ENCODE measurements around the gene CELA1.

The CELA1 gene

DNA sequence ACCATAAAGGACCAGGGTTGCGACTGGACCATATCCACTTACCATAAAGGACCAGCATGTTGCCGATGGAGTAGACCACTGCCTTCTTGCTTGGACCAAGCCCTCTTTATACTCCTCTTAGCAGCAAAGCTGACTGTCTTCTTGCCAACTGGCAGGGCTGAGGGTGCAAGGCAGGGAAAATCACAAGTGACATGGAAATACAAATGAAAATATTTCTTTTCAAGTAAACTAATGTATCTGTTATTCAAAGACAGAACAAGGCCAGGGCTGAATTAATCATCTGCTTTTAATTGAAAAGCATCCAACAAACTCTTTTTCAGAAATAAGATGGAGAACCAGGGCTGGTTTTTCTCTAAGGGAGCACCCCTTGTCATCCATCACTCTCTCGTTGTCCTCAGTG is at the start of gene CELA1:
Gene CELA1, minus strand, starts transcription at position 99 of the 400 bp plus-strand sequence. Its CDS starts 41 bp downstream, at position 58.
- DNase-seq (ENCODE audit: extremely low read depth, insufficient read length): no peak
- Histone ChIP-seq H3K4me3 (replicated peaks; ENCODE audit: low read depth, low read length) (no peak within 1 kb of the TSS), H3K36me3 (ENCODE audit: control insufficient read depth, insufficient read depth, low read length) (no peaks in the 10 kb centered on the region), H3K27me3 (replicated peaks; ENCODE audit: control insufficient read depth, insufficient read depth, low read length) (no peaks in the 10 kb centered on the region)
- TF ChIP-seq, protein P1, sequence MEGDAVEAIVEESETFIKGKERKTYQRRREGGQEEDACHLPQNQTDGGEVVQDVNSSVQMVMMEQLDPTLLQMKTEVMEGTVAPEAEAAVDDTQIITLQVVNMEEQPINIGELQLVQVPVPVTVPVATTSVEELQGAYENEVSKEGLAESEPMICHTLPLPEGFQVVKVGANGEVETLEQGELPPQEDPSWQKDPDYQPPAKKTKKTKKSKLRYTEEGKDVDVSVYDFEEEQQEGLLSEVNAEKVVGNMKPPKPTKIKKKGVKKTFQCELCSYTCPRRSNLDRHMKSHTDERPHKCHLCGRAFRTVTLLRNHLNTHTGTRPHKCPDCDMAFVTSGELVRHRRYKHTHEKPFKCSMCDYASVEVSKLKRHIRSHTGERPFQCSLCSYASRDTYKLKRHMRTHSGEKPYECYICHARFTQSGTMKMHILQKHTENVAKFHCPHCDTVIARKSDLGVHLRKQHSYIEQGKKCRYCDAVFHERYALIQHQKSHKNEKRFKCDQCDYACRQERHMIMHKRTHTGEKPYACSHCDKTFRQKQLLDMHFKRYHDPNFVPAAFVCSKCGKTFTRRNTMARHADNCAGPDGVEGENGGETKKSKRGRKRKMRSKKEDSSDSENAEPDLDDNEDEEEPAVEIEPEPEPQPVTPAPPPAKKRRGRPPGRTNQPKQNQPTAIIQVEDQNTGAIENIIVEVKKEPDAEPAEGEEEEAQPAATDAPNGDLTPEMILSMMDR (IDR thresholded peaks at IDR 0.05; ENCODE audit: insufficient read depth, low read length, poor library complexity, severe bottlenecking): no peak

DNA sequence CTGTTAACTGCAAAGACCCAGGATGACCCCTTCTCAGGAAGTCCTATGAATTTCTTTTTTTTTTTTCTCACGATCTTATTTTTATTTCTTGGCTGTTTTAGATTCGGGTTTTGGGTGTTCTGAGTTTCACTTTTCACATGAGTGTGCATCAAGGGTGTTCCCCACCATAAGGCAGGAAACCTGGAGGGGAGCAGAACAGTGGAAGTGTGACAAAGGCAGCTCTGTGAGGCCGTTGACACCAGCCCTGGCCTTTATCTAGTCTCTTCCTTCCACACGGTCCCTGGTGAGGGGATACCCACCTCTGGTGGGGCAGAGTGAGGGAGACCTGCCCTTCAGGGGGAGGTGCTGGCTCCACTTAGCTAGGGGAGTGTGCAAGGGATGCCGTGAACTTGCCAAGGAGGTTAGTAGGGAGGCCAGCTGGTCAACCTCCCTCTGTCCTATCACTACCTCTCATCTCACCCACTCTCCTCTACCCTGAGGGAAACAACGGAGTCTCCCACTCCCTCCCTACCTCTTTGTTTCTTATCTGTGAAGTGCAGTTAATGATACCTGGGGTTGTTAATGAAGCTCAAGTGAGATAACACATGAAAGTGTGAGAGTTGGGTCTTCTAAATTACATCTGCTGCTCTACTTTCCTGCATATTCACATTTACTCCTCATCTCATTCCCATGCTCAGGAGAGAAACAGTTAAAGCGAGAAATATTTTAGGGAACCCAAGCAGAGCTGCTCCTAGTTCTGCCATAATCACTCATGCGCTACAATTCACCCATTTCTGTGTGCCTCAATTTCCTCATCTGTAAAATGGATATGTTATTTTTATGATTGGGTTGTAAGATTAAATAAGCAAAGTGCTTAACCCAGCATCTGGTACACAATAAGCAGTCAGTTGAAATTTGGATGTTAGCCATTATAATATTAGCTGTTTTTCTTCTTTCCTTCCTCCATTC is 49.1 kb upstream of the CELA1 start:
- peak; percentile 67 for DNase-seq (ENCODE audit: extremely low read depth, insufficient read length)
- H3K4me3 ChIP-seq (replicated peaks; ENCODE audit: low read depth, low read length): peak overlapping the region; percentile 16; the same call in 1 of the 2 replicates
- H3K36me3 ChIP-seq (ENCODE audit: control insufficient read depth, insufficient read depth, low read length): no peaks in the 10 kb centered on the region
- TF ChIP-seq, protein P1 (IDR thresholded peaks at IDR 0.05; ENCODE audit: insufficient read depth, low read length, poor library complexity, severe bottlenecking): no peak
- no peaks in the 10 kb centered on the region for H3K27me3 ChIP-seq (replicated peaks; ENCODE audit: control insufficient read depth, insufficient read depth, low read length)

DNA sequence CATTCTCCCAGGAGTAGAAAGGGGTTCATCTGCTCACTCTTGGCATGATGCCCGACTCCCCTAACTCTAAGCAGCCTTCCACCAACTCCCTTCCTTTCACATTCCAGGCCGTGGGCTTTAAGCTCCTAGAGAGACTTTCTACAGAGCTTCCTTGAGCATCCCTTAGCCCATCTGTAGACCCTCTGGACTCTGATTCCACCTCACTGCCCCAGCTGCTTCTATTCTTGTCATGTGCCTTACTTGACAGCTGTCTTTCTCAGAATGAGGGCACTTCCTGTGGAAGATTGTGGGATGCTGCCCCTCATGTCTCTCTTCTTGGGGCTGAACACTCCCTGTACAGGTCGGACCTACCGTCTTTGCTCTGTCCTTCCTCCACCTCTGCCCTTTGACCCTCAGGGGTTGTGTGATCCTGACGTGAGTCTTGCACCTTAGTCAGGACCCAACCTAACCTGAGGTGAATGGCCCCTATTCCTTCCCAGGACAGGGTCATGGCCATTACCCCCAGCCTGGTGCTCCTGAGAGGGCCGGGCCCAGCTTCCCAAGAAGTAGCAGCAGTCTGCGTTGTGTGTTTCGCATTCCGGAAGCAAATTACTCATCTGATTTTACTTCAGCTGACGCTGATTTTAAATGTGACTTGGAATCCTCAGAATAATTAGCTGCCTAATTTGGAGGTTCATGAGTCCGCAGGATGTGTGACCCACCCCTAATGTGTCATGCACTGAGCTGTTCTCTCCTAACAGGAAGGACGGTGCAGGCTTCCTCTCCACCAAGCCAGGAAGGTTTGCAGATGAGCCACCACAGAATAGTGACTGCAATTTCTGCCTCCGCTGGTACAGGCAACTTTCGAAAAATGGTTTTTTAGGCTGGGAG is 47.4 kb upstream of the CELA1 start:
- no peak overlapping the region for H3K4me3 ChIP-seq (replicated peaks; ENCODE audit: low read depth, low read length)
- peak; percentile 26 for DNase-seq (ENCODE audit: extremely low read depth, insufficient read length)
- no peaks in the 10 kb centered on the region for H3K27me3 ChIP-seq (replicated peaks; ENCODE audit: control insufficient read depth, insufficient read depth, low read length)

DNA sequence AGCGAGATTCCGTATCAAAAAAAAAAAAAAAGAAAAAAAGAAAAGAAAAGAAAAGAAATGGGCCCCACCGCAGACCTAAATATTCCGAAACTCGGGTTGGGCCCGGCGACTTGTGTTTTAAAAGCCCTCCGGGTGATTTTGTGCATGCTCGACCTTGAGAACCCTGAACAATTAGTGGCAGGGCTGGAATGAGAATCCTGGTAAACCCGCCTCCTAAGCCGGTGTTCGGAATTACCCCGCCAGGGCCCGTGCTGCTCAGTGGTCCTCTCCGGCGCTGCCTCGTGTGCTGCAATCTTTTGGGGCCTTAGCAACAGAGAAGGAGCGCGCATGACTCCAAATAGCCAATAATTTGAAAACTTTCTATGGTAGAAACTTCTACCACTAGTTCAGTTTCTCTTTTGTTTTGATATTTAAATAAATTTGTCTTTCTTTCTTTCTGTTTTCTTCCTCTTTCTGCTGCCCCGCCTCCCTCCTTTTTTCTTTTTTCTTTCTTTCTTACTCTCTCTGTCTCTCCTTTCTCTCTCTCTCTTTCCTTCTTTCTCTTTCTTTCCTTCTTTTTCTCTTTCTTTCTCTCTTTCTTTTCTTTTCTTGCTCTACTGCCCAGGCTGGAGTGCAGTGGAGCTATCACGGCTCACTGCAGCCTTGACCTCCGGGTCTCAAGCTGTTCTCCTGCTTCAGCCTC is 46.2 kb upstream of the CELA1 start:
- no peaks in the 10 kb centered on the region for H3K27me3 ChIP-seq (replicated peaks; ENCODE audit: control insufficient read depth, insufficient read depth, low read length)
- H3K36me3 ChIP-seq (ENCODE audit: control insufficient read depth, insufficient read depth, low read length): no peaks in the 10 kb centered on the region
- peak; percentile 73 for DNase-seq (ENCODE audit: extremely low read depth, insufficient read length)
- H3K4me3 ChIP-seq (replicated peaks; ENCODE audit: low read depth, low read length): peak overlapping the region; percentile 81
- TF ChIP-seq, protein P1 (IDR thresholded peaks at IDR 0.05; ENCODE audit: insufficient read depth, low read length, poor library complexity, severe bottlenecking): no peak

More for the DNA sequence above, 47.4 kb upstream of the CELA1 start:
- no peaks in the 10 kb centered on the region for H3K36me3 ChIP-seq (ENCODE audit: control insufficient read depth, insufficient read depth, low read length)
- TF ChIP-seq, protein P1 (IDR thresholded peaks at IDR 0.05; ENCODE audit: insufficient read depth, low read length, poor library complexity, severe bottlenecking): no peak
